Stimulated activated CD4-positive, alpha-beta T cell treated with anti-CD3 and anti-CD28 coated beads, Interleukin-2, amount 100 ng/mL, for 4 hours (primary cell): Measurements from ENCODE around the gene BCL2L1.
"Not testable (repeated sequence)": the region's sequence is repeated elsewhere in the genome, so short reads cannot be mapped to it uniquely, and the experiment has no call there.

Experiments used
- DNase-seq: peaks from one replicate; pipeline ENCODE4 v3.0.0-alpha.2; 2020; ENCODE audit warnings: low read depth

The BCL2L1 gene

GRCh38 chr20:31722257-31723068, at the start of gene BCL2L1:
Gene BCL2L1 (minus strand): TSS chr20:31722868. CDS start chr20:31722218, 650 bp downstream.
- DNase-seq, result peak; percentile 87

- DNase-seq, result no peak
Observed at GRCh38 chr20:31770243-31770642, 47.6 kb upstream of the BCL2L1 start.

GRCh38 chr20:31769681-31770080, 47.0 kb upstream of the BCL2L1 start:
- no peak for DNase-seq

- no peak for DNase-seq
Observed at GRCh38 chr20:31767805-31768204, 45.1 kb upstream of the BCL2L1 start.

- DNase-seq, result no peak
Observed at GRCh38 chr20:31764641-31765305, 42.1 kb upstream of the BCL2L1 start.

- DNase-seq, result no peak
Observed at GRCh38 chr20:31760519-31761240, 38.0 kb upstream of the BCL2L1 start.

GRCh38 chr20:31759836-31760518, 37.3 kb upstream of the BCL2L1 start:
- no peak for DNase-seq

- no peak for DNase-seq
Observed at GRCh38 chr20:31758991-31759390, 36.3 kb upstream of the BCL2L1 start.

- DNase-seq, result no peak
Observed at GRCh38 chr20:31758521-31758920, 35.9 kb upstream of the BCL2L1 start.

- no peak for DNase-seq
Observed at GRCh38 chr20:31757254-31757653, 34.6 kb upstream of the BCL2L1 start.

GRCh38 chr20:31751126-31751525, 28.5 kb upstream of the BCL2L1 start:
- no peak for DNase-seq

- DNase-seq, result no peak
Observed at GRCh38 chr20:31749223-31749622, 26.6 kb upstream of the BCL2L1 start.

GRCh38 chr20:31747640-31748039, 25.0 kb upstream of the BCL2L1 start:
- DNase-seq, result no peak

GRCh38 chr20:31747028-31747427, 24.4 kb upstream of the BCL2L1 start:
- DNase-seq, result not testable (repeated sequence)

- no peak for DNase-seq
Observed at GRCh38 chr20:31746068-31746878, 23.6 kb upstream of the BCL2L1 start.

- DNase-seq, result no peak
Observed at GRCh38 chr20:31740656-31741323, 18.1 kb upstream of the BCL2L1 start.

- no peak for DNase-seq
Observed at GRCh38 chr20:31740208-31740607, 17.5 kb upstream of the BCL2L1 start.

- no peak for DNase-seq
Observed at GRCh38 chr20:31739550-31739977, 16.9 kb upstream of the BCL2L1 start.

- peak; percentile 83 for DNase-seq
Observed at GRCh38 chr20:31738729-31739549, 16.3 kb upstream of the BCL2L1 start, which contains the start of gene TPX2. Gene TPX2 (plus strand): TSS chr20:31739290. CDS start chr20:31757477, 18,187 bp downstream.

- no peak for DNase-seq
Observed at GRCh38 chr20:31731321-31731717, 8.7 kb upstream of the BCL2L1 start.
